Fibroblast of lung (primary cell): ENCODE measurements around the gene SLC23A2. TPM values are rescaled to one million over a fixed set of nuclear protein-coding genes. Genes with fewer than 3 reads are reported as not detected.

Source experiments
- DNase-seq, 2 donors: peaks; one replicate each; pipeline versions ENCODE4 v3.0.0 to v3.0.0-alpha.2; 2010; ENCODE audit warnings: low read depth in 2 of 2
- H2AFZ ChIP-seq: 2 replicates; pipeline ENCODE4 v1.5.1; 2012; ENCODE audit warnings: low read length, control low read depth, inconsistent platforms
- H3K27ac ChIP-seq: 2 replicates; pipeline ENCODE4 v1.5.1; 2011; ENCODE audit warnings: low read length, control low read depth; ENCODE audit not compliant: insufficient read depth
- H3K27me3 ChIP-seq: 2 replicates; pipeline ENCODE4 v1.5.1; 2011; ENCODE audit warnings: mild to moderate bottlenecking, low read length; ENCODE audit not compliant: control insufficient read depth, insufficient read depth
- H3K36me3 ChIP-seq: 2 replicates; pipeline ENCODE4 v1.5.1; 2011; ENCODE audit warnings: low read length; ENCODE audit not compliant: control insufficient read depth, insufficient read depth
- H3K4me1 ChIP-seq: 2 replicates; pipeline ENCODE4 v1.5.1; 2011; ENCODE audit warnings: low read length; ENCODE audit not compliant: control insufficient read depth, insufficient read depth; ENCODE audit errors: extremely low read depth
- H3K4me2 ChIP-seq: 2 replicates; pipeline ENCODE4 v1.5.1; 2011; ENCODE audit warnings: low read length, control low read depth; ENCODE audit not compliant: insufficient read depth; ENCODE audit errors: extremely low read depth
- H3K4me3 ChIP-seq, 4 experiments: fragments of 200-600 bp in 1 of 4; sonication (generic) in 1 of 4; replicated peaks in 1 of 4; 2 replicates each; pipeline ENCODE4 v1.5.1; 2011 to 2016; ENCODE audit warnings: low read length in 4 of 4, low read depth in 3 of 4, mild to moderate bottlenecking in 3 of 4, control low read depth in 2 of 4, inconsistent platforms in 1 of 4, mixed read lengths in 1 of 4; ENCODE audit not compliant: insufficient read depth in 1 of 4; ENCODE audit errors: control extremely low read depth in 1 of 4
- H3K79me2 ChIP-seq: 2 replicates; pipeline ENCODE4 v1.5.1; 2012; ENCODE audit warnings: mild to moderate bottlenecking, low read length, inconsistent platforms; ENCODE audit not compliant: control insufficient read depth, insufficient read depth
- H3K9ac ChIP-seq: 2 replicates; pipeline ENCODE4 v1.5.1; 2011; ENCODE audit warnings: mild to moderate bottlenecking, low read length, control low read depth; ENCODE audit not compliant: insufficient read depth
- H3K9me3 ChIP-seq: 2 replicates; pipeline ENCODE4 v1.5.1; 2012; ENCODE audit warnings: low read depth, low read length; ENCODE audit not compliant: control insufficient read depth, insufficient read depth
- H4K20me1 ChIP-seq: 2 replicates; pipeline ENCODE4 v1.5.1; 2011; ENCODE audit warnings: low read length; ENCODE audit not compliant: control insufficient read depth, insufficient read depth; ENCODE audit errors: extremely low read depth
- CTCF ChIP-seq, 2 donors: IDR thresholded peaks in 1 of 2; conservative IDR thresholded peaks in 1 of 2; 1 replicate in 1 of 2; 2 replicates in 1 of 2; pipeline ENCODE4 v1.5.1; 2011 to 2012; ENCODE audit warnings: low read length in 2 of 2, control low read depth in 1 of 2, inconsistent platforms in 1 of 2, low read depth in 1 of 2, mild to moderate bottlenecking in 1 of 2
- EZH2 ChIP-seq: IDR thresholded peaks from 2 replicates; pipeline ENCODE4 v1.5.1; 2012; ENCODE audit warnings: low read length, control low read depth, mild to moderate bottlenecking; ENCODE audit errors: missing control alignments
- polyA plus RNA-seq, 2 donors: library from polyadenylated mRNA; depleted of rRNA in 1 of 2; stranded (reverse) in 1 of 2; unstranded in 1 of 2; fragments of >200 nt; gene quantifications; 2 replicates each; pipeline ENCODE4 v1.2.1, GENCODE V29; 2011 to 2012; ENCODE audit warnings: missing spikeins in 1 of 2
- total RNA-seq: library from RNA; depleted of rRNA; stranded (reverse); fragments of >200 nt; gene quantifications from 2 replicates; pipeline ENCODE4 v1.2.1, GENCODE V29; 2014

Gene SLC23A2
- total and polyA plus RNA-seq, 2 donors (not counting 1 experiment from before 2014, with no cell fraction given) = 12.1 to 17.5 TPM

- Histone ChIP-seq H3K9ac (no peak overlapping the region), H3K27me3 (no peaks in the 10 kb centered on the region), H3K4me1 (peaks cover 18% of the 10 kb centered on the region), H2AFZ (no peak overlapping the region), H4K20me1 (no peaks in the 10 kb centered on the region), H3K79me2 (no peaks in the 10 kb centered on the region), H3K4me3 (no peak overlapping the region), H3K4me2 (no peak overlapping the region), H3K36me3 (no peaks in the 10 kb centered on the region), H3K9me3 (no peaks in the 10 kb centered on the region), H3K27ac (no peak overlapping the region)
- DNase-seq = no peak
- no peak for TF ChIP-seq CTCF (conservative IDR thresholded peaks at IDR 0.05 in 1 of 2, IDR thresholded peaks at IDR 0.05 in 1 of 2; ENCODE audit: low read depth in 1 of 2, low read length in 2 of 2)
Observed at GRCh38 chr20:4947817-4948559, 53.3 kb downstream of the SLC23A2 start.

GRCh38 chr20:4946986-4947385 lies 54.3 kb downstream of the SLC23A2 start:
- H3K4me1 ChIP-seq = peaks cover 20% of the 10 kb centered on the region
- no peak overlapping the region for H3K4me3 ChIP-seq
- no peak overlapping the region for H3K27ac ChIP-seq
- no peak for TF ChIP-seq EZH2
- TF ChIP-seq CTCF (conservative IDR thresholded peaks at IDR 0.05 in 1 of 2, IDR thresholded peaks at IDR 0.05 in 1 of 2; ENCODE audit: low read depth in 1 of 2, low read length in 2 of 2) = no peak
- no peaks in the 10 kb centered on the region for H3K9me3 ChIP-seq
- no peak overlapping the region for H3K9ac ChIP-seq
- H2AFZ ChIP-seq = no peak overlapping the region
- no peaks in the 10 kb centered on the region for H4K20me1 ChIP-seq
- no peak overlapping the region for H3K4me2 ChIP-seq
- no peaks in the 10 kb centered on the region for H3K79me2 ChIP-seq
- DNase-seq = no peak
- H3K36me3 ChIP-seq = no peaks in the 10 kb centered on the region
- H3K27me3 ChIP-seq = no peaks in the 10 kb centered on the region

- Histone ChIP-seq H3K4me3 (no peak overlapping the region), H3K27me3 (no peaks in the 10 kb centered on the region), H3K4me2 (no peak overlapping the region), H3K36me3 (no peaks in the 10 kb centered on the region), H3K79me2 (no peaks in the 10 kb centered on the region), H3K9me3 (no peaks in the 10 kb centered on the region), H2AFZ (no peak overlapping the region), H4K20me1 (no peaks in the 10 kb centered on the region), H3K9ac (no peak overlapping the region), H3K4me1 (peaks cover 20% of the 10 kb centered on the region), H3K27ac (no peak overlapping the region)
- TF ChIP-seq EZH2 (no peak), CTCF (conservative IDR thresholded peaks at IDR 0.05 in 1 of 2, IDR thresholded peaks at IDR 0.05 in 1 of 2; ENCODE audit: low read depth in 1 of 2, low read length in 2 of 2) (no peak)
- no peak for DNase-seq
Observed at GRCh38 chr20:4946585-4946984, 54.7 kb downstream of the SLC23A2 start.
